ENCODE results near the gene AKR1B1. TPM values are rescaled to one million over a fixed set of nuclear protein-coding genes. Genes with fewer than 3 reads are reported as not detected.

Gene AKR1B1
- total RNA-seq, 4 donors from 2014 or later: 17.8 to 47.5 (median 31.0) TPM

GRCh38 chr7:134483296-134483695 lies 24.4 kb upstream of the AKR1B1 start:
- H3K4me3 ChIP-seq: no peak overlapping the region
- intact Hi-C loops (cut with DNase I): no loop called here
- TF ChIP-seq CTCF (IDR thresholded peaks at IDR 0.05) (no peak), POLR2A (IDR thresholded peaks at IDR 0.05) (no peak)
- H3K36me3 ChIP-seq: no peaks in the 10 kb centered on the region
- H3K27ac ChIP-seq: no peak overlapping the region
- DNase-seq: no peak
- no peaks in the 10 kb centered on the region for H3K9me3 ChIP-seq
- H3K4me1 ChIP-seq: peaks cover 0 to 8% (median 0%) of the 10 kb centered on the region in 3 donors
- 68 to 84% methylated on average over 2 of the region's 2 CpGs for WGBS, 2 donors
- peaks cover 0 to 12% (median 0%) of the 10 kb centered on the region in 4 donors for H3K27me3 ChIP-seq

- no peak overlapping the region for H3K4me3 ChIP-seq
- no peak for DNase-seq
- no peak for TF ChIP-seq CTCF (IDR thresholded peaks at IDR 0.05)
- no peak for TF ChIP-seq POLR2A (IDR thresholded peaks at IDR 0.05)
- H3K36me3 ChIP-seq: no peaks in the 10 kb centered on the region
- peaks cover 0 to 12% (median 0%) of the 10 kb centered on the region in 4 donors for H3K27me3 ChIP-seq
- no peak overlapping the region for H3K27ac ChIP-seq
- no peaks in the 10 kb centered on the region for H3K9me3 ChIP-seq
- intact Hi-C loops (cut with DNase I): no loop called here
- peaks cover 0 to 12% (median 0%) of the 10 kb centered on the region in 3 donors for H3K4me1 ChIP-seq
These were observed 24.0 kb upstream of the AKR1B1 start for GRCh38 chr7:134482858-134483257.

- Histone ChIP-seq H3K36me3 (no peaks in the 10 kb centered on the region), H3K4me3 (no peak overlapping the region), H3K27me3 (no peaks in the 10 kb centered on the region), H3K27ac (no peak overlapping the region), H3K4me1 (peaks cover 0 to 22% (median 0%) of the 10 kb centered on the region in 3 donors), H3K9me3 (no peaks in the 10 kb centered on the region)
- TF ChIP-seq POLR2A (IDR thresholded peaks at IDR 0.05): no peak
- no peak for TF ChIP-seq CTCF (IDR thresholded peaks at IDR 0.05)
- WGBS, 2 donors: 72 to 75% methylated on average over 3 of the region's 3 CpGs
- no peak for DNase-seq
- intact Hi-C loops (cut with DNase I): no loop called here
These were observed 22.3 kb upstream of the AKR1B1 start for GRCh38 chr7:134481167-134481566.

GRCh38 chr7:134480730-134481129 lies 21.8 kb upstream of the AKR1B1 start:
- TF ChIP-seq POLR2A (IDR thresholded peaks at IDR 0.05) (no peak), CTCF (IDR thresholded peaks at IDR 0.05) (no peak)
- Histone ChIP-seq H3K4me3 (no peak overlapping the region), H3K36me3 (no peaks in the 10 kb centered on the region), H3K27ac (no peak overlapping the region), H3K4me1 (peaks cover 0 to 25% (median 0%) of the 10 kb centered on the region in 3 donors), H3K9me3 (no peaks in the 10 kb centered on the region), H3K27me3 (no peaks in the 10 kb centered on the region)
- 0 to 10% methylated on average over 2 of the region's 2 CpGs for WGBS, 2 donors
- intact Hi-C loops (cut with DNase I): no loop called here
- DNase-seq: no peak

DNA sequence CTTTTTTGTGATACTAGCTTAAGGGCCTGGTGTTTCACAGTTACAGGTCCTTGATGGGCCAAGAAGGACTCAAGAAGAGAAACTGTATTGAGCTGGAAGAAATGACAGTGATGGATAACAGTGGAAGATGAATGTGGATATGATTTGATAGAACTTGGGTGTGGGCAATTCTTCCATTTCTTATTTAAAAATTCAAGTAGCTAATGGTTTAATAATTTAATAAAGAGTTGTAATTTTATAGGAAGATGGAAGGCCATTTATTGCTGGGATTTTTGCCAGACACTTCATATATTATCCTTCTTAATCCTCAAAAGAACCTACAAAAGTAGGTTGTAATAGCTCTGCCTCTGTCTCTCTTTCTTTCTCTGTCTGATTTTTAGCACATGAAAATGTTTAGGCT lies 21.3 kb upstream of the AKR1B1 start:
- no peaks in the 10 kb centered on the region for H3K9me3 ChIP-seq
- DNase-seq: no peak
- no peak overlapping the region for H3K27ac ChIP-seq
- no peaks in the 10 kb centered on the region for H3K27me3 ChIP-seq
- H3K4me3 ChIP-seq: no peak overlapping the region
- TF ChIP-seq POLR2A (IDR thresholded peaks at IDR 0.05) (no peak), CTCF (IDR thresholded peaks at IDR 0.05) (no peak)
- H3K4me1 ChIP-seq: peaks cover 0 to 28% (median 0%) of the 10 kb centered on the region in 3 donors
- H3K36me3 ChIP-seq: no peaks in the 10 kb centered on the region
- intact Hi-C loops (cut with DNase I): no loop called here

All from esophagus squamous epithelium (tissue), 5 donors.